ENCODE measurements around the gene GPRASP1.

Gene GPRASP1

GRCh38 chrX:102650903-102651241, 411 bp upstream of the GPRASP1 start:
- no peak overlapping the region for H3K27ac ChIP-seq (ENCODE audit: low read length)
- DNase-seq = no peak
- H3K9ac ChIP-seq (ENCODE audit: low read depth, low read length) = no peak overlapping the region
- no peak overlapping the region for H2AFZ ChIP-seq (ENCODE audit: low read depth, low read length)
- no peak overlapping the region for H3K4me2 ChIP-seq (ENCODE audit: insufficient read depth, low read length)
- H3K4me3 ChIP-seq (ENCODE audit: low read depth in 1 of 2, low read length in 2 of 2) = no peak overlapping the region
- no peaks in the 10 kb centered on the region for H3K9me3 ChIP-seq (ENCODE audit: insufficient read depth, low read length, severe bottlenecking)
- no peak for ATAC-seq (ENCODE audit: insufficient read depth, low read depth)
- H3K4me1 ChIP-seq (ENCODE audit: insufficient read depth, low read length) = no peaks in the 10 kb centered on the region
- no peaks in the 10 kb centered on the region for H4K20me1 ChIP-seq (ENCODE audit: insufficient read depth, low read length)
- peaks cover 5% of the 10 kb centered on the region; the same call in 1 of the 2 replicates for H3K36me3 ChIP-seq (ENCODE audit: insufficient read depth, low read length)
- TF ChIP-seq CTCF (IDR thresholded peaks at IDR 0.05; ENCODE audit: borderline replicate concordance, extremely low read depth, low read length, poor library complexity, severe bottlenecking) (no peak), EZH2 (IDR thresholded peaks at IDR 0.05; ENCODE audit: borderline replicate concordance, low read depth, low read length, severe bottlenecking) (no peak)
- no peaks in the 10 kb centered on the region for H3K79me2 ChIP-seq (ENCODE audit: insufficient read depth, low read length)
- H3K27me3 ChIP-seq (ENCODE audit: insufficient read depth, low read length, poor library complexity) = no peaks in the 10 kb centered on the region

GRCh38 chrX:102652031-102652688, 877 bp downstream of the GPRASP1 start:
- DNase-seq (no peak), ATAC-seq (ENCODE audit: insufficient read depth, low read depth) (no peak)
- no peaks in the 10 kb centered on the region for H3K79me2 ChIP-seq (ENCODE audit: insufficient read depth, low read length)
- no peaks in the 10 kb centered on the region for H4K20me1 ChIP-seq (ENCODE audit: insufficient read depth, low read length)
- H3K9ac ChIP-seq (ENCODE audit: low read depth, low read length) = no peak overlapping the region
- no peaks in the 10 kb centered on the region for H3K4me1 ChIP-seq (ENCODE audit: insufficient read depth, low read length)
- peaks cover 5% of the 10 kb centered on the region; the same call in 1 of the 2 replicates for H3K36me3 ChIP-seq (ENCODE audit: insufficient read depth, low read length)
- no peak overlapping the region for H3K4me2 ChIP-seq (ENCODE audit: insufficient read depth, low read length)
- H3K27me3 ChIP-seq (ENCODE audit: insufficient read depth, low read length, poor library complexity) = no peaks in the 10 kb centered on the region
- H2AFZ ChIP-seq (ENCODE audit: low read depth, low read length) = no peak overlapping the region
- TF ChIP-seq CTCF (IDR thresholded peaks at IDR 0.05; ENCODE audit: borderline replicate concordance, extremely low read depth, low read length, poor library complexity, severe bottlenecking) = no peak
- no peak for TF ChIP-seq EZH2 (IDR thresholded peaks at IDR 0.05; ENCODE audit: borderline replicate concordance, low read depth, low read length, severe bottlenecking)
- no peak overlapping the region for H3K27ac ChIP-seq (ENCODE audit: low read length)
- no peak overlapping the region for H3K4me3 ChIP-seq (ENCODE audit: low read depth in 1 of 2, low read length in 2 of 2)
- no peaks in the 10 kb centered on the region for H3K9me3 ChIP-seq (ENCODE audit: insufficient read depth, low read length, severe bottlenecking)

GRCh38 chrX:102654696-102655095, 3.4 kb downstream of the GPRASP1 start:
- Histone ChIP-seq H3K27me3 (ENCODE audit: insufficient read depth, low read length, poor library complexity) (no peaks in the 10 kb centered on the region), H2AFZ (ENCODE audit: low read depth, low read length) (no peak overlapping the region), H3K4me3 (ENCODE audit: low read depth in 1 of 2, low read length in 2 of 2) (no peak overlapping the region), H3K9me3 (ENCODE audit: insufficient read depth, low read length, severe bottlenecking) (no peaks in the 10 kb centered on the region), H3K27ac (ENCODE audit: low read length) (no peak overlapping the region), H3K4me2 (ENCODE audit: insufficient read depth, low read length) (no peak overlapping the region), H3K79me2 (ENCODE audit: insufficient read depth, low read length) (no peaks in the 10 kb centered on the region), H3K9ac (ENCODE audit: low read depth, low read length) (no peak overlapping the region), H4K20me1 (ENCODE audit: insufficient read depth, low read length) (no peaks in the 10 kb centered on the region), H3K36me3 (ENCODE audit: insufficient read depth, low read length) (peaks cover 5% of the 10 kb centered on the region; the same call in 1 of the 2 replicates), H3K4me1 (ENCODE audit: insufficient read depth, low read length) (no peaks in the 10 kb centered on the region)
- DNase-seq (no peak), ATAC-seq (ENCODE audit: insufficient read depth, low read depth) (no peak)
- TF ChIP-seq EZH2 (IDR thresholded peaks at IDR 0.05; ENCODE audit: borderline replicate concordance, low read depth, low read length, severe bottlenecking) = no peak
- no peak for TF ChIP-seq CTCF (IDR thresholded peaks at IDR 0.05; ENCODE audit: borderline replicate concordance, extremely low read depth, low read length, poor library complexity, severe bottlenecking)
